Activated T-cell treated with anti-CD3 and anti-CD28 coated beads, Interleukin-2, amount 50 U/mL, for 48 hours (primary cell): ENCODE data around the gene USF3.
A peak's percentile ranks its signal among the peaks of the same experiment; 100 is the strongest.

ENCODE experiments used
- DNase-seq, 2 experiments: peaks; one replicate each; pipeline ENCODE4 v3.0.0-alpha.2; 2020

The USF3 gene

GRCh38 chr3:113606539-113607218 lies 89.8 kb downstream of the USF3 start:
- peak; percentile 45 to 52 for DNase-seq

GRCh38 chr3:113602836-113603235 lies 93.6 kb downstream of the USF3 start:
- no peak for DNase-seq

GRCh38 chr3:113602256-113602655 lies 94.2 kb downstream of the USF3 start:
- DNase-seq, result no peak

GRCh38 chr3:113601240-113601639 lies 95.2 kb downstream of the USF3 start:
- DNase-seq, result no peak

DNA sequence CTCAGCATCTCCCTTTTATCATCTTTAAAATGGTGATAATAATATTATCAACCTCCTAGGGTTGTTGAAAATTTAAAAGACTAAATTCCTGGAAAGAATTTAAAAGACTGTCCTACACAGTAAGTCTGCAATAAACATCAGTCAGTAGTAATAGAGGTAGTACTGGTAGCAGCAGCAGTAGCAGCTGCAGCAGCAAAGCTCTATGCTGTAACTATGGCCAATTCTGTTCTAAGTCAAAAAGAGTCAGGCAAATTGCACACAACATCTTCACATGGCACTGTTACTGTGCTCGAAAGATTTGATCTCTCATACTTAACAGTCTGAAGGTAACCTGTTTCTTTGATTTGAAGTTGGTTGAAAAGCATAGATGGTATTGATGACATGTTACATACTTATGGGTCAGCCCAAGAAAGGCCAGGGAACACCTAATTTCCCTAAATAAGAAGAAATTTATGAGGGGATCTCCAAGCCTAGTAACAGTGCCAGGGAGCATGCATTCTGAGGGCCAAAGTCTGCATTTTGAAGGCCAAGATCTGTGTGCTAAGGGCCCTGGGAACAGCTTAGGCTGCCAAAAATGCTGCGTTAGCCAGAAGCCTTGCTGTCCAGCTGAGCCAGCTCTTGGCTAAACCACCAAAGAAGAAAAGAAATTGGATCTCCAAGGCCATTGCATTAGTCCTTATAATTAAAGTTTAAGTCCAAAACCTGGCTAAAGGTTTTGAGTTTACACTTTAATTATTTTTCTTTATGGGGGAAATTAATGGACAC lies 95.8 kb downstream of the USF3 start:
- no peak for DNase-seq
